Progenitor cell of endocrine pancreas (in vitro differentiated cells): Measurements from ENCODE around the gene SIGLEC12. TPM values are rescaled to one million over a fixed set of nuclear protein-coding genes. Genes with fewer than 3 reads are reported as not detected.

Source experiments
- DNase-seq: peaks from one replicate; pipeline ENCODE4 v3.0.0; 2021; ENCODE audit warnings: low spot score; ENCODE audit not compliant: unreplicated experiment
- H3K27ac Mint-ChIP-seq: 2 replicates; pipeline ENCODE4 v1.8.0; 2021; ENCODE audit warnings: mild to moderate bottlenecking, moderate library complexity, mixed read lengths
- H3K27me3 Mint-ChIP-seq: 2 replicates; pipeline ENCODE4 v1.8.0; 2021; ENCODE audit warnings: mixed read lengths
- H3K36me3 Mint-ChIP-seq: 2 replicates; pipeline ENCODE4 v1.8.0; 2022; ENCODE audit warnings: mixed read lengths; ENCODE audit not compliant: insufficient read depth
- H3K4me1 Mint-ChIP-seq: 2 replicates; pipeline ENCODE4 v1.8.0; 2021; ENCODE audit warnings: low read depth, mixed read lengths
- H3K4me3 Mint-ChIP-seq: 2 replicates; pipeline ENCODE4 v1.8.0; 2021; ENCODE audit warnings: low read depth, mild to moderate bottlenecking, moderate library complexity, mixed read lengths
- H3K9me3 Mint-ChIP-seq: 2 replicates; pipeline ENCODE4 v1.8.0; 2021; ENCODE audit warnings: low read depth, mixed read lengths
- total RNA-seq: library from RNA; stranded (reverse); gene quantifications from 2 replicates; pipeline ENCODE4 v1.2.1, GENCODE V29; 2021
- TF ChIP-seq, protein P1 (sequence below): fragments of 200-600 bp; sonication (generic); IDR thresholded peaks from one replicate; pipeline ENCODE4 v1.5.0; 2021; ENCODE audit warnings: antibody characterized with exemption, mild to moderate bottlenecking; ENCODE audit not compliant: unreplicated experiment

SIGLEC12 gene
- total RNA-seq, 1 donor from 2014 or later: not detected

DNA sequence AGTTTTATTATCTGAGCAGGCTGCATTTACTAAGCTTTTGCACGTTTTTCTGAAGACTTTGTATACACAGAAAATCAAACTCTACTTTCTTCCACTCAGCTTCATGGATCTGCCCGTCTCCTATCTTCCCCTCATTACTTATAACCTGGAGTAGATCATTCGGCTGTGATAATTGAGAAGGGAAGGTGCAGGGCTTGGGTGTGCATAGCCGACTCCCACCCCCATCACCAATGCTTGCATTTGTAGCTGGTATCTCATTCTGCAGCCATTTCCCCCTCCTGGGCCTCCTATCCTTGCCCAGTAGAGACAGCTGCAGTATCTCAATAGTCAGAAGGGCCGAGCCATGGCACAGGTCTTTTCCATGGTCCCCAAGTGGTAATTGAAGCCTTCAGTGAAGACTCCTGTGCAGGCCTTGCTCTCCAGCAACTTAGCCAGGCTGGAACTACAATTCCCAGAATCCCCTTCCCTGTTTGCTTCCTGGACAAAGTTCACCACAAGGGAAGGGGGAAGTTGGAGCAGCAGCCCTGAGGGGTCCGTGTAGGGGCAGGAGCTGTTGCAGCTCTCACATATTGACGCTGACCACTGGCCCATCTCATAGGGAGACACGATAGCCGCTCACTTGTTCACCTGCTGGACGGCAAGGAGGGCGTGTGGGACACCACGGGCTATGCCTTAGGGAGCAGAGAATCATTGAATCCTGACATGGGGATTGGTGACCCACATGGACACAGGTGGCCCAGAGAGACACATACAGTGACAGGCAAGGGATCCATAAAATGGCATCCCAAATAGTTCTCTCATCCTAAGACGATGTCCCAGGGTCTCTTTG is 41.2 kb downstream of the SIGLEC12 start:
- H3K4me3 Mint-ChIP-seq: peak overlapping the region; percentile 69
- H3K9me3 Mint-ChIP-seq: no peaks in the 10 kb centered on the region
- no peaks in the 10 kb centered on the region for H3K4me1 Mint-ChIP-seq
- TF ChIP-seq, protein P1, sequence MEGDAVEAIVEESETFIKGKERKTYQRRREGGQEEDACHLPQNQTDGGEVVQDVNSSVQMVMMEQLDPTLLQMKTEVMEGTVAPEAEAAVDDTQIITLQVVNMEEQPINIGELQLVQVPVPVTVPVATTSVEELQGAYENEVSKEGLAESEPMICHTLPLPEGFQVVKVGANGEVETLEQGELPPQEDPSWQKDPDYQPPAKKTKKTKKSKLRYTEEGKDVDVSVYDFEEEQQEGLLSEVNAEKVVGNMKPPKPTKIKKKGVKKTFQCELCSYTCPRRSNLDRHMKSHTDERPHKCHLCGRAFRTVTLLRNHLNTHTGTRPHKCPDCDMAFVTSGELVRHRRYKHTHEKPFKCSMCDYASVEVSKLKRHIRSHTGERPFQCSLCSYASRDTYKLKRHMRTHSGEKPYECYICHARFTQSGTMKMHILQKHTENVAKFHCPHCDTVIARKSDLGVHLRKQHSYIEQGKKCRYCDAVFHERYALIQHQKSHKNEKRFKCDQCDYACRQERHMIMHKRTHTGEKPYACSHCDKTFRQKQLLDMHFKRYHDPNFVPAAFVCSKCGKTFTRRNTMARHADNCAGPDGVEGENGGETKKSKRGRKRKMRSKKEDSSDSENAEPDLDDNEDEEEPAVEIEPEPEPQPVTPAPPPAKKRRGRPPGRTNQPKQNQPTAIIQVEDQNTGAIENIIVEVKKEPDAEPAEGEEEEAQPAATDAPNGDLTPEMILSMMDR: no peak
- DNase-seq: no peak
- peaks cover 30% of the 10 kb centered on the region for H3K27me3 Mint-ChIP-seq
- H3K36me3 Mint-ChIP-seq: no peaks in the 10 kb centered on the region
- no peak overlapping the region for H3K27ac Mint-ChIP-seq

DNA sequence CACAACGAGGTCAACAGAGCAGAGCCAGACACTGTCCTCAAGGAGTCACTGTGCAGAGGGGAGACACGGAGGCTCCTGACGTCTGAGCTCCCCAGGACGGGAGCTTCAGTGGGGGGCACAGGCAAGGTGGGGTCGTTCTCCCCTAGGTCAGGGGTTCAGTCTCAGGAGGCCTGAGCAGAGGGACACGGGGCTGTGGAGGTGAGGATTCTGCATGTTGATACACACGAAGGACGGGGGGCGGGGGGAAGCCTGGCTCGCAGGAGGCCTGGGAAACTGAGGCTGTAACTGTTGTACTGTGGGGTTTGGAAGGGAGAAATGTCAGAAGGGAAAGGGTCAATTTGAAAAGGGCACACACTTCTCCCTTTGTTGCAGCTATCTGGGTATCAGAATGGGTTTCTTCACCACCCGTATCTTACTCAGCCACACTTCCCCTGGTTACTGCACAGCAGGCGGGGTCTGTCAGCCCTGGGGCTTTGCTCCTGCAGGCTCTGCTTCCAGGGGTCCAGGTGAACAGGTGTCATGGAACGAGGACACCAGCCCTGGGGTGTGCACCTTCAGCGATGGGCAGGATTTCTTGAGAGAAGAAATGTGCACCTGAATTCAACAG is 42.6 kb downstream of the SIGLEC12 start:
- H3K4me3 Mint-ChIP-seq: no peak overlapping the region
- TF ChIP-seq, protein P1: no peak
- no peaks in the 10 kb centered on the region for H3K36me3 Mint-ChIP-seq
- no peaks in the 10 kb centered on the region for H3K9me3 Mint-ChIP-seq
- H3K27me3 Mint-ChIP-seq: peaks cover 23% of the 10 kb centered on the region
- no peaks in the 10 kb centered on the region for H3K4me1 Mint-ChIP-seq
- no peak for DNase-seq
- no peak overlapping the region for H3K27ac Mint-ChIP-seq

DNA sequence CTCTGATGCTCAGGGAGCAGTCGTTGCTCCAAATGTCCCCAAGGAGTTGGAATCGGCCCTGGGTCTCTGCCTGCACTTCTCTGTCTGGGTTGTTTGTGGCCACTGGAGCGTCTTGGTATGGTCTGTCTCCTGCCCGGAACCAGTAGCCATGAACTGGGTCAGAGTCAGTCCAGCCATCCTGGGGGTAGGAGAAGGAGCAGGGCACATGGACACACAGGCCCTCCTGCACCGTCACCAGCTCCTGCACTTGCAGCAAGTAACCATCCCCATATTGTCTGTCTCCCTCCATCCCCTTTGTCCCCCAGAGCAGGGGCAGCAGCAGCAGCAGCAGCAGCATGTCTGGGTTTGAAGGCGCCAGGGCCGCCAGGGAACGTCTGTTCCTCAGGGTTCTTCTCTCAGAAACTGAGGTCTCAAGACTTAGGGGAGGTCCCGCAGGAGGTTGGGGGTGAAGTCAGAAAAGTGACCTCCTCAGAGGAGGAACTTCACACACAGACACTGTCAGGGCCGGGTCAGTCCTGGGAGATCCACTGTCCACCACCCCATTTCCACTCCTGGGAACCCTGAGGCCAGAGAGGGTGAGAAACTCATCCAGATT is 43.5 kb downstream of the SIGLEC12 start, which contains the start of gene SIGLEC8:
Gene SIGLEC8, minus strand, starts transcription at position 404 of the 595 bp plus-strand sequence. Its CDS starts 67 bp downstream, at position 337.
- Mint-ChIP-seq H3K4me1 (no peaks in the 10 kb centered on the region), H3K4me3 (no peak within 1 kb of the TSS), H3K27me3 (peaks cover 22% of the 10 kb centered on the region), H3K36me3 (no peaks in the 10 kb centered on the region), H3K27ac (no peak within 1 kb of the TSS), H3K9me3 (no peaks in the 10 kb centered on the region)
- no peak for DNase-seq
- TF ChIP-seq, protein P1: no peak

DNA sequence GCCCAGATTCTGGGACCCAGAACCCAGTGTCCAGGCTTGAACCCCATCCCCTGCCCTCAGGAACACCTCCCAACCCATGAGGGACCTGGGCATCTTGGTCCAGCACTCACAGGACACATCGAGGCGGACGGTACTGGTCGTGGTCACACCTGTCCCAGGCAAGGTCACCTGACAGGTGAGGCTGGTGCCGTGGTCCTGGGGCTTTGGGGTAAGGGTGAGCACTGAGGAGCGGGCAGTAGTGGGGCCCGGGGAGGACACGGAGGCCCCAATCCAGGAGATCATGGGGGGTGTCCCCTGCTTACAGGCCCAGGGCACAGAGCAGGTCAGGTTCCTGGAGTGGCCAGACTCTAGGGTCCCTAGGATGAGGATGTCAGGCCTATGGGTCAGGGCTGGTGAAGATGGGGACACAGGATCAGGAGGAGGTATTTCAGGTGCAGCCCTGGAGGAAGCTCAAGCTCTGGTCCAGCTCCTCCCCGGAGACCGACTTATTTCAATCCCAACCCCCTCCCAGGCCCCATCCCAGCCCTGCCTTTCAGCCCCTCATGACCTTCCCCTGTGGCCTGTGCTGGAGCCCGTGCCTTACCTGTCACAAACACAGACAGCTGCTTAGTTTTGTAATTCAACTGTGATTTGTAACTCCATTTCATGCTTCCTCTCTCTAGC is 44.1 kb downstream of the SIGLEC12 start:
- Mint-ChIP-seq H3K9me3 (no peaks in the 10 kb centered on the region), H3K27me3 (peaks cover 17% of the 10 kb centered on the region), H3K4me1 (no peaks in the 10 kb centered on the region), H3K27ac (no peak overlapping the region), H3K4me3 (no peak overlapping the region), H3K36me3 (no peaks in the 10 kb centered on the region)
- DNase-seq: no peak
- TF ChIP-seq, protein P1: no peak
